GM12878 (cell line): ENCODE measurements around the gene MT1G. TPM values are rescaled to one million over a fixed set of nuclear protein-coding genes. Genes with fewer than 3 reads are reported as not detected.

Experiments used
- ATAC-seq: fragments of 200-7000 bp; cut with Tn5 transposase; 3 replicates; pipeline ENCODE4 v1.9.1; 2020; ENCODE audit warnings: mild to moderate bottlenecking, moderate library complexity
- BruUV-seq: library from RNA; stranded (reverse); fragments of 400-500 nt; replicated peaks from 2 replicates; lab custom pipeline; 2021; lab: Mats Ljungman, UMichigan
- CTCF ChIA-PET: fragments of 300-600 bp; sonication (Branson Sonifier 250); formaldehyde crosslinking; extraction: SDS; loops from one replicate; lab custom pipeline; 2021; ENCODE audit warnings: inconsistent platforms; lab: Yijun Ruan, JAX
- POLR2A ChIA-PET: fragments of 350-600 bp; formaldehyde crosslinking; extraction: SDS; loops from one replicate; lab custom pipeline; 2021; ENCODE audit warnings: inconsistent platforms; lab: Charles Lee
- RAD21 ChIA-PET: fragments of 300-600 bp; sonication (Branson Sonifier 250); formaldehyde crosslinking; loops from one replicate; lab custom pipeline; 2023; ENCODE audit warnings: antibody characterized with exemption; ENCODE audit not compliant: unreplicated experiment; lab: Charles Lee
- SMC1A ChIA-PET: fragments of 300-600 bp; sonication (Branson Sonifier 250); formaldehyde crosslinking; loops from one replicate; lab custom pipeline; 2023; ENCODE audit not compliant: unreplicated experiment, uncharacterized antibody; lab: Charles Lee
- DNase-seq: peaks from one replicate; pipeline ENCODE4 v3.0.0-alpha.2; 2011; ENCODE audit warnings: low read depth, low spot score
- FAIRE-seq: peaks from 3 replicates; lab custom pipeline; 2011; peaks lifted over from hg19 to GRCh38; lab: Jason Lieb, UNC
- H2AFZ ChIP-seq: 2 replicates; pipeline ENCODE4 v1.6.0; 2011; ENCODE audit warnings: low read depth, low read length, control low read depth; ENCODE audit not compliant: control insufficient read depth
- H3K27ac ChIP-seq: 2 replicates; pipeline ENCODE4 v1.5.1; 2011; ENCODE audit warnings: control low read depth; ENCODE audit not compliant: control insufficient read depth, insufficient read depth
- H3K27me3 ChIP-seq, 2 experiments: replicated peaks in 1 of 2; 2 replicates each; pipeline versions ENCODE4 v1.6.0 to v1.6.1; 2011; ENCODE audit warnings: low read length in 1 of 2; ENCODE audit not compliant: control insufficient read depth in 2 of 2, insufficient read depth in 2 of 2
- H3K36me3 ChIP-seq, 2 experiments: 2 replicates each; pipeline ENCODE4 v1.5.1; 2011; ENCODE audit warnings: low read length in 1 of 2; ENCODE audit not compliant: control insufficient read depth in 2 of 2, insufficient read depth in 2 of 2
- H3K4me1 ChIP-seq: 2 replicates; pipeline ENCODE4 v1.6.1; 2011; ENCODE audit warnings: mild to moderate bottlenecking, low read length, moderate library complexity, mixed read lengths; ENCODE audit not compliant: control insufficient read depth, insufficient read depth
- H3K4me2 ChIP-seq: 2 replicates; pipeline ENCODE4 v1.6.0; 2011; ENCODE audit warnings: control low read depth; ENCODE audit not compliant: control insufficient read depth, insufficient read depth
- H3K4me3 ChIP-seq: fragments of 200-600 bp; sonication (generic); 2 replicates; pipeline ENCODE4 v1.5.1; 2016
- H3K79me2 ChIP-seq: 2 replicates; pipeline ENCODE4 v1.6.0; 2011; ENCODE audit warnings: low read length; ENCODE audit not compliant: control insufficient read depth, insufficient read depth
- H3K9ac ChIP-seq: 2 replicates; pipeline ENCODE4 v1.8.0; 2011; ENCODE audit warnings: low read length, control low read depth, mixed read lengths; ENCODE audit not compliant: control insufficient read depth, insufficient read depth
- H3K9me3 ChIP-seq: replicated peaks from 3 replicates; pipeline ENCODE4 v1.5.1; 2011; ENCODE audit warnings: mild to moderate bottlenecking, low read length; ENCODE audit not compliant: control insufficient read depth, insufficient read depth
- H4K20me1 ChIP-seq: 2 replicates; pipeline ENCODE4 v1.6.0; 2011; ENCODE audit not compliant: control insufficient read depth, insufficient read depth
- NFYA ChIP-seq: IDR thresholded peaks from 2 replicates; pipeline ENCODE4 v1.6.1; 2011; ENCODE audit warnings: low read depth, mild to moderate bottlenecking, low read length, improper control_type of control experiment, borderline replicate concordance
- PAX8 ChIP-seq: fragments of 450-650 bp; IDR thresholded peaks from 2 replicates; pipeline ENCODE4 v1.6.1; 2017; ENCODE audit warnings: mild to moderate bottlenecking, moderate library complexity
- RAD51 ChIP-seq: fragments of 450-650 bp; IDR thresholded peaks from 2 replicates; pipeline ENCODE4 v1.6.1; 2016; ENCODE audit warnings: moderate library complexity, mild to moderate bottlenecking, inconsistent platforms
- WGBS: methylation state at CpG from one replicate; pipeline ENCODE4 v1.1.6; 2016; ENCODE audit warnings: low lambda C conversion rate; ENCODE audit not compliant: insufficient replicate concordance, insufficient coverage; ENCODE audit errors: missing lambda C conversion rate; 5-methylcytosine and 5-hydroxymethylcytosine counted together
- in situ Hi-C: fragments of 300-500 bp; cut with MboI; formaldehyde crosslinking; loops from 9 replicates; pipeline ENCODE4 v1.14.3; 2018; ENCODE audit warnings: mixed read lengths
- intact Hi-C: fragments of 100-400 bp; cut with micrococcal nuclease; formaldehyde crosslinking; loops from one replicate; pipeline ENCODE4 v1.14.2; 2022; ENCODE audit not compliant: unreplicated experiment
- polyA plus RNA-seq, 11 experiments: library from polyadenylated mRNA; depleted of rRNA in 4 of 11; unstranded in 6 of 11; stranded (reverse) in 5 of 11; fragments of >200 nt; fragmentation: Nextera tagmentation in 4 of 11; fragmentation: Illumina TruSeq in 1 of 11; extraction: Ambion mirVana in 4 of 11; extraction: Trizol in 1 of 11; gene quantifications; 1 replicate in 1 of 11; 2 replicates in 10 of 11; pipeline versions ENCODE4 v1.2.1 to v1.2.3, GENCODE V29; 2011 to 2016; ENCODE audit warnings: inconsistent platforms in 2 of 11, missing spikeins in 2 of 11, low read depth in 1 of 11
- total RNA-seq, 4 experiments: library from RNA; depleted of rRNA in 3 of 4; stranded (reverse); fragments of >200 nt in 3 of 4; fragmentation: Illumina TruSeq in 1 of 4; extraction: Trizol in 1 of 4; gene quantifications; 2 replicates each; pipeline versions ENCODE4 v1.2.1 to v1.2.3, GENCODE V29; 2013 to 2021
- TF ChIP-seq, protein P1 (sequence below): fragments of 450-650 bp; IDR thresholded peaks from 2 replicates; pipeline ENCODE4 v1.6.1; 2016; ENCODE audit warnings: mild to moderate bottlenecking
- TF ChIP-seq, protein P2 (sequence below): IDR thresholded peaks from 2 replicates; pipeline ENCODE4 v1.6.1; 2012; ENCODE audit warnings: low read depth, low read length, improper control_type of control experiment

Gene MT1G
- total and polyA plus RNA-seq, 10 of the 15 experiments (the other 5 are each of a cell fraction or from before 2014, with no cell fraction given): 1.2 to 9.1 (median 4.6) TPM

DNA sequence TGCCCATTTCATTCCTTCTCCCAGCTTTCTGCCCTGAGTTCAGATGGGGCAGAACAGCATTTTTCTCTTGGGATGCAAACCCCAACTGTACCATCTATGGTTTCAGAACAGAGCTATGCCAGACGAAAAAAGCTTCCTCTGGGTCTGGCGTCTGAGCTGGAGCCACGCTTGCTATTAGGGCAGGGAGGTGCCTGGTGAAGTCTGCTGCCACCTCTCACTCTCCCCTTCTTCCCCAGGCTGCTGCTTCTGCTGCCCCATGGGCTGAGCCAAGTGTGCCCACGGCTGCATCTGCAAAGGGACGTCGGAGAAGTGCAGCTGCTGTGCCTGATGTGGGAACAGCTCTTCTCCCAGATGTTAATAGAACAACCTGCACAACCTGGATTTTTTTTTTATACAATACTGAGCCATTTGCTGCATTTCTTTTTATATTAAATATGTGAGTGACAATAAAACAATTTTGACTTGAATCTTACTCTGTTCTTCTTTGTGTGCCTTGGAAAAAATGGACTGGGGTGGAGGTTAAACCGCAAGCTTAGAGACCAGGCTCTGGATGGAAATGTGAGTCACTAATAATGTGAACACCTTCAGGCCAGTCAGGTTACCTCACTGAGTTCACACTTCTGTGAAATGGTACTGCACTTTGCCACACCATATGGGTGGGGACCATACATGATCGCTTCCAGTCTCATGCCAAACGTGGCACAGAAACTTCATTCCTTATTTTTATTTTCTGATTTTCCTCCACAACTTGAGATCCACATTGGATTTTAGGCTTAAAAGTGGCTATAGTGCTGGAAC lies 31.1 kb downstream of the MT1G start:
- SMC1A ChIA-PET: no interaction called here
- no peak overlapping the region for H3K9ac ChIP-seq
- no peaks in the 10 kb centered on the region for H3K79me2 ChIP-seq
- H3K4me1 ChIP-seq: no peaks in the 10 kb centered on the region
- DNase-seq (no peak), FAIRE-seq (no peak), ATAC-seq (no peak)
- CTCF ChIA-PET: no interaction called here
- H3K4me2 ChIP-seq: no peak overlapping the region
- H4K20me1 ChIP-seq: no peaks in the 10 kb centered on the region
- intact Hi-C loops (no loop called here), in situ Hi-C loops (no loop called here)
- WGBS: 11% methylated on average over 9 of the region's 9 CpGs
- POLR2A ChIA-PET: no interaction called here
- TF ChIP-seq, protein P1, sequence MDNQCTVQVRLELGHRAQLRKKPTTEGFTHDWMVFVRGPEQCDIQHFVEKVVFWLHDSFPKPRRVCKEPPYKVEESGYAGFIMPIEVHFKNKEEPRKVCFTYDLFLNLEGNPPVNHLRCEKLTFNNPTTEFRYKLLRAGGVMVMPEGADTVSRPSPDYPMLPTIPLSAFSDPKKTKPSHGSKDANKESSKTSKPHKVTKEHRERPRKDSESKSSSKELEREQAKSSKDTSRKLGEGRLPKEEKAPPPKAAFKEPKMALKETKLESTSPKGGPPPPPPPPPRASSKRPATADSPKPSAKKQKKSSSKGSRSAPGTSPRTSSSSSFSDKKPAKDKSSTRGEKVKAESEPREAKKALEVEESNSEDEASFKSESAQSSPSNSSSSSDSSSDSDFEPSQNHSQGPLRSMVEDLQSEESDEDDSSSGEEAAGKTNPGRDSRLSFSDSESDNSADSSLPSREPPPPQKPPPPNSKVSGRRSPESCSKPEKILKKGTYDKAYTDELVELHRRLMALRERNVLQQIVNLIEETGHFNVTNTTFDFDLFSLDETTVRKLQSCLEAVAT: no peak
- TF ChIP-seq RAD51 (no peak), NFYA (no peak), PAX8 (no peak)
- TF ChIP-seq, protein P2, sequence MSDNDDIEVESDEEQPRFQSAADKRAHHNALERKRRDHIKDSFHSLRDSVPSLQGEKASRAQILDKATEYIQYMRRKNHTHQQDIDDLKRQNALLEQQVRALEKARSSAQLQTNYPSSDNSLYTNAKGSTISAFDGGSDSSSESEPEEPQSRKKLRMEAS: no peak
- no TSS peak for BruUV-seq
- H3K27me3 ChIP-seq: peaks cover 18 to 24% of the 10 kb centered on the region in 2 experiments
- RAD21 ChIA-PET: no interaction called here
- no peak overlapping the region for H2AFZ ChIP-seq
- H3K27ac ChIP-seq: no peak overlapping the region
- no peak overlapping the region for H3K4me3 ChIP-seq
- H3K9me3 ChIP-seq: no peaks in the 10 kb centered on the region
- no peaks in the 10 kb centered on the region for H3K36me3 ChIP-seq
